Measurements from ENCODE around the gene MADD.

GRCh38 chr11:47333886-47334443, 64.0 kb downstream of the MADD start:
- TF ChIP-seq POLR2AphosphoS5 (IDR thresholded peaks at IDR 0.05; ENCODE audit: low read depth) = no peak
- TF ChIP-seq CTCF (IDR thresholded peaks at IDR 0.05; ENCODE audit: insufficient read depth, low read length) = no peak
- TF ChIP-seq GABPA (IDR thresholded peaks at IDR 0.05; ENCODE audit: low read depth) = no peak
- TF ChIP-seq SPI1 (IDR thresholded peaks at IDR 0.05; ENCODE audit: borderline replicate concordance, low read depth) = no peak
